Measurements from ENCODE around the gene ADGRE2.

ADGRE2 gene

GRCh38 chr19:14694641-14695266 is 83.6 kb downstream of the ADGRE2 start:
- in situ Hi-C loops (cut with HindIII; ENCODE audit: low pct_ligation_motif_present, low pct_unique_long_range_greater_than_20kb, low sequenced_read_pairs), result no loop called here

GRCh38 chr19:14689598-14690503 is 88.5 kb downstream of the ADGRE2 start, which contains the start of gene ZNF333:
TSS of gene ZNF333 (plus strand) at chr19:14690048. CDS start at chr19:14693492, 3,444 bp downstream.
- DNase-seq, result peak; percentile 89
- in situ Hi-C loops (cut with HindIII; ENCODE audit: low pct_ligation_motif_present, low pct_unique_long_range_greater_than_20kb, low sequenced_read_pairs), result no loop called here

More at GRCh38 chr19:14694641-14695266, 83.6 kb downstream of the ADGRE2 start:
- no peak for DNase-seq

- DNase-seq, result peak; percentile 26
These were observed 91.9 kb downstream of the ADGRE2 start for GRCh38 chr19:14686411-14686810.

GRCh38 chr19:14683439-14683838 is 94.9 kb downstream of the ADGRE2 start:
- in situ Hi-C loops (cut with HindIII; ENCODE audit: low pct_ligation_motif_present, low pct_unique_long_range_greater_than_20kb, low sequenced_read_pairs), result no loop called here
- DNase-seq, result no peak

More at GRCh38 chr19:14686411-14686810, 91.9 kb downstream of the ADGRE2 start:
- in situ Hi-C loops (cut with HindIII; ENCODE audit: low pct_ligation_motif_present, low pct_unique_long_range_greater_than_20kb, low sequenced_read_pairs), result no loop called here
